HepG2 (cell line): ENCODE results near the gene CD93. TPM values are rescaled to one million over a fixed set of nuclear protein-coding genes. Genes with fewer than 3 reads are reported as not detected.

Experiments
- ATAC-seq: fragments of 200-7000 bp; cut with Tn5 transposase; 3 replicates; pipeline ENCODE4 v1.9.1; 2020; ENCODE audit warnings: mild to moderate bottlenecking, moderate library complexity
- BruUV-seq: library from RNA; stranded (reverse); fragments of 400-500 nt; replicated peaks from 2 replicates; lab custom pipeline; 2021; lab: Mats Ljungman, UMichigan
- CTCF ChIA-PET: fragments of 300-600 bp; formaldehyde crosslinking; extraction: SDS; loops from one replicate; lab custom pipeline; 2021; ENCODE audit warnings: low total read pairs, inconsistent platforms, low intra/inter-chr PET ratio; lab: Yijun Ruan, JAX
- POLR2A ChIA-PET: fragments of 350-600 bp; sonication (Branson Sonifier 250); formaldehyde crosslinking; loops from one replicate; lab custom pipeline; 2020; ENCODE audit warnings: antibody characterized with exemption, inconsistent platforms; lab: Yijun Ruan, JAX
- DNase-seq: peaks from one replicate; pipeline ENCODE4 v3.0.0-alpha.2; 2015; ENCODE audit warnings: low spot score
- FAIRE-seq: peaks from 3 replicates; lab custom pipeline; 2011; peaks lifted over from hg19 to GRCh38; lab: Jason Lieb, UNC
- H2AFZ ChIP-seq: one replicate; pipeline ENCODE4 v1.6.1; 2011; ENCODE audit warnings: low read length, inconsistent platforms
- H3K27ac ChIP-seq: fragments of 300-600 bp; 3 replicates; pipeline ENCODE4 v1.8.0; 2011; ENCODE audit warnings: mixed run types, mild to moderate bottlenecking, mixed read lengths, low read length, inconsistent platforms; ENCODE audit not compliant: insufficient read depth; ENCODE audit errors: extremely low read length
- H3K27me3 ChIP-seq, 2 experiments: fragments of 200-600 bp in 1 of 2; 2 replicates in 1 of 2; 3 replicates in 1 of 2; pipeline versions ENCODE4 v1.6.0 to v1.8.0; 2011; ENCODE audit warnings: low read length in 2 of 2, mild to moderate bottlenecking in 2 of 2, moderate library complexity in 2 of 2, inconsistent platforms in 1 of 2; ENCODE audit not compliant: insufficient read depth in 2 of 2, control insufficient read depth in 1 of 2
- H3K36me3 ChIP-seq, 2 experiments: fragments of 200-600 bp in 1 of 2; replicated peaks in 1 of 2; 2 replicates in 1 of 2; 3 replicates in 1 of 2; pipeline versions ENCODE4 v1.5.1 to v1.8.0; 2011; ENCODE audit warnings: low read length in 2 of 2, inconsistent platforms in 1 of 2; ENCODE audit not compliant: insufficient read depth in 2 of 2, control insufficient read depth in 1 of 2
- H3K4me1 ChIP-seq: 2 replicates; pipeline ENCODE4 v1.5.1; 2012; ENCODE audit warnings: low read length, inconsistent platforms; ENCODE audit not compliant: insufficient read depth
- H3K4me2 ChIP-seq: 2 replicates; pipeline ENCODE4 v1.6.0; 2011; ENCODE audit warnings: low read depth, low read length, inconsistent platforms
- H3K4me3 ChIP-seq, 3 experiments: fragments of 200-600 bp in 1 of 3; sonication (generic), shearing (Covaris generic) in 1 of 3; replicated peaks in 1 of 3; 2 replicates each; pipeline ENCODE4 v1.5.1; 2011 to 2016; ENCODE audit warnings: low read length in 3 of 3, inconsistent platforms in 2 of 3, low read depth in 2 of 3, mild to moderate bottlenecking in 2 of 3, control low read depth in 1 of 3, mixed read lengths in 1 of 3; ENCODE audit not compliant: insufficient read depth in 1 of 3
- H3K79me2 ChIP-seq: one replicate; pipeline ENCODE4 v1.6.1; 2011; ENCODE audit warnings: low read length, inconsistent platforms; ENCODE audit not compliant: insufficient read depth
- H3K9ac ChIP-seq: 2 replicates; pipeline ENCODE4 v1.6.0; 2011; ENCODE audit warnings: mild to moderate bottlenecking, low read depth, low read length, inconsistent platforms; ENCODE audit not compliant: insufficient read depth
- H3K9me3 ChIP-seq: 2 replicates; pipeline ENCODE4 v1.5.1; 2012; ENCODE audit warnings: mild to moderate bottlenecking, low read length
- H4K20me1 ChIP-seq: 2 replicates; pipeline ENCODE4 v1.6.0; 2011; ENCODE audit warnings: inconsistent platforms, mild to moderate bottlenecking, low read length, moderate library complexity; ENCODE audit not compliant: insufficient read depth
- FLYWCH1 ChIP-seq: sonication (generic); formaldehyde crosslinking; IDR thresholded peaks from 2 replicates; pipeline ENCODE4 v1.8.1; 2023; ENCODE audit warnings: mild to moderate bottlenecking, missing genetic modification reagents
- POLR2A ChIP-seq, 2 experiments: IDR thresholded peaks; 2 replicates each; pipeline ENCODE4 v1.6.1; 2011; ENCODE audit warnings: low read depth in 2 of 2, low read length in 2 of 2, mild to moderate bottlenecking in 1 of 2, moderate library complexity in 1 of 2; ENCODE audit not compliant: insufficient read depth in 1 of 2
- ZSCAN30 ChIP-seq: sonication (generic); formaldehyde crosslinking; IDR thresholded peaks from 2 replicates; pipeline ENCODE4 v1.5.0; 2020; ENCODE audit warnings: mild to moderate bottlenecking, missing genetic modification reagents
- WGBS: methylation state at CpG from one replicate; pipeline ENCODE4 v1.1.6; 2017; ENCODE audit warnings: low lambda C conversion rate; 5-methylcytosine and 5-hydroxymethylcytosine counted together
- in situ Hi-C: cut with HindIII; loops from 2 replicates; pipeline ENCODE4 v1.10.0; 2017; ENCODE audit warnings: low pct_unique_long_range_greater_than_20kb; ENCODE audit not compliant: extremely low pct_ligation_motif_present
- intact Hi-C: fragments of 100-400 bp; cut with micrococcal nuclease; formaldehyde crosslinking; loops from one replicate; pipeline ENCODE4 v1.10.0; 2022; ENCODE audit not compliant: unreplicated experiment
- polyA plus RNA-seq, 8 experiments: library from polyadenylated mRNA; depleted of rRNA in 3 of 8; stranded (reverse) in 7 of 8; unstranded in 1 of 8; fragments of >200 nt; fragmentation: Illumina TruSeq in 4 of 8; extraction: Trizol in 4 of 8; gene quantifications; 2 replicates each; pipeline versions ENCODE4 v1.2.1 to v1.2.3, GENCODE V29; 2011 to 2016; ENCODE audit warnings: low read depth in 4 of 8, missing spikeins in 1 of 8, mixed read lengths in 1 of 8; ENCODE audit not compliant: insufficient read depth in 1 of 8
- total RNA-seq, 5 experiments: library from RNA; depleted of rRNA; stranded (reverse); fragments of >200 nt; fragmentation: Illumina TruSeq; extraction: Trizol; gene quantifications; 2 replicates each; pipeline ENCODE4 v1.2.3, GENCODE V29; 2016; ENCODE audit warnings: low read depth in 1 of 5
- TF ChIP-seq, protein P1 (sequence below): sonication (generic); formaldehyde crosslinking; IDR thresholded peaks from 2 replicates; pipeline ENCODE4 v1.5.0; 2020; ENCODE audit warnings: mild to moderate bottlenecking, missing genetic modification reagents

The CD93 gene
- total and polyA plus RNA-seq, 2 of the 13 experiments (the other 11 are each of a cell fraction or from before 2014, with no cell fraction given) = not detected

DNA sequence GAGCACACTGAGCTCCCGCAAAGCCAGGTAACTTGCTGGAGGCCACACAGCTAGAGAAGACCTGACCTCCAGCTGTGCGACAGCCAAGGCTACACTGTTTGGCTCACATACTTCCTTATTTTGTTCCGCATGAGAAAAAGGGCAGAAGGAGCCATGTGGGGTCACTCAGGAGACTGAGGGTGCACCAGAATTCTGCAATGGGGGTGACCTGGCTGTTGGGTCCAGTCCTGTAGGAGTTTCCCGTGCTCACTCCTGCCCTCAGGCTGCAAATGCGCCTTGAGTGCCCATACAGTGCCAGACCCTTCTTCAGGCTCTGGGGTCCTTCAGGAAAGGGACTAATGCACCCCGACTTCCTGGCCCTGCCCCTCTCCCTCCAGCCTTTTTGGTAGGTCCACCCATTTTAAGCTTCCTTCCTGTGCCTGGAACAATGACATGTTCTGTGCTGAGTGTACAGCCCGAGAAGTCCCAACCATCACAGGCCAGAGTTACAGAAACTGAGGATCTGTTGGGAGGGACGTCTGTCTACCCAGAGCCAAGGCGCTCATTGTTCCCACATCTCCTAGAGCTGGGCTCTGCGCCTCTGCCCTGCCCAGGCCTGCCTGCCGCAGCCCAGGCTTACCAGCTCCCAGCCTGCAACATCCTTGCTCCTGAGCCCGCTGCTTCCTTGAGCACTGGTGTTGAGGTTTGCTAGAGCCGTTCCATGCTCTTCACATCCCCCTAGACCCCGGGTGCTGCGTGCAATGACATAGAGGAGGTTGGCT lies 33.5 kb upstream of the CD93 start (continued):
- TF ChIP-seq, protein P1, sequence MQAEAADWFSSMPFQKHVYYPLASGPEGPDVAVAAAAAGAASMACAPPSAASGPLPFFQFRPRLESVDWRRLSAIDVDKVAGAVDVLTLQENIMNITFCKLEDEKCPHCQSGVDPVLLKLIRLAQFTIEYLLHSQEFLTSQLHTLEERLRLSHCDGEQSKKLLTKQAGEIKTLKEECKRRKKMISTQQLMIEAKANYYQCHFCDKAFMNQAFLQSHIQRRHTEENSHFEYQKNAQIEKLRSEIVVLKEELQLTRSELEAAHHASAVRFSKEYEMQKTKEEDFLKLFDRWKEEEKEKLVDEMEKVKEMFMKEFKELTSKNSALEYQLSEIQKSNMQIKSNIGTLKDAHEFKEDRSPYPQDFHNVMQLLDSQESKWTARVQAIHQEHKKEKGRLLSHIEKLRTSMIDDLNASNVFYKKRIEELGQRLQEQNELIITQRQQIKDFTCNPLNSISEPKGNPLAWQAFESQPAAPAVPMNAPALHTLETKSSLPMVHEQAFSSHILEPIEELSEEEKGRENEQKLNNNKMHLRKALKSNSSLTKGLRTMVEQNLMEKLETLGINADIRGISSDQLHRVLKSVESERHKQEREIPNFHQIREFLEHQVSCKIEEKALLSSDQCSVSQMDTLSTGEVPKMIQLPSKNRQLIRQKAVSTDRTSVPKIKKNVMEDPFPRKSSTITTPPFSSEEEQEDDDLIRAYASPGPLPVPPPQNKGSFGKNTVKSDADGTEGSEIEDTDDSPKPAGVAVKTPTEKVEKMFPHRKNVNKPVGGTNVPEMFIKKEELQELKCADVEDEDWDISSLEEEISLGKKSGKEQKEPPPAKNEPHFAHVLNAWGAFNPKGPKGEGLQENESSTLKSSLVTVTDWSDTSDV (CRISPR knock-in tag) = no peak
- no peak for TF ChIP-seq ZSCAN30 (CRISPR knock-in tag)

DNA sequence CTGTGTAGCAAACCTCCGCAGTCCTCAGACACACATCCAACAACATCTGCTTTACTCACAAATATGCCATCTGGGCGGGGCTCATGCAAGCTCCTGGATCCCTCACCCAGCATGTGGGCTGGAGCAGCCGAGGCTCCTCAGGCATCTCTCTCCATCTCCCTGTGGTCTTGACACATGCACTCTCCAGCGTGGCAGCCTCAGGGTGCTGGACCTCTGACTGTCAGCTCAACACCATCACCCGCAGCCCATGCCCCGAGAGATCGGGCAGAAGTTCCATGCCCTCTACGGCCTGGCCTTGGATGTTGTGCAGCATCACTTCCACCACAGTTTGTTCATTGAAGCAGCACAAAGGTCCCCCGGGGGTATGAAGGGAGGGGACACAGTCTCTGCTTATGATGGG lies 32.6 kb upstream of the CD93 start:
- H2AFZ ChIP-seq = no peak overlapping the region
- H3K36me3 ChIP-seq = no peaks in the 10 kb centered on the region
- H3K4me1 ChIP-seq = no peaks in the 10 kb centered on the region
- ChIA-PET POLR2A (no interaction called here), CTCF (no interaction called here)
- DNase-seq = no peak
- no peak overlapping the region for H3K4me2 ChIP-seq
- no peak for TF ChIP-seq FLYWCH1 (CRISPR knock-in tag)
- TF ChIP-seq POLR2A (IDR thresholded peaks at IDR 0.05; ENCODE audit: insufficient read depth in 1 of 2, low read depth in 2 of 2, low read length in 2 of 2) = no peak
- 22% methylated on average over 8 of the region's 9 CpGs for WGBS
- in situ Hi-C loops = no loop called here
- FAIRE-seq = no peak
- BruUV-seq = no TSS peak
- H3K27ac ChIP-seq = no peak overlapping the region
- intact Hi-C loops = no loop called here
- no peaks in the 10 kb centered on the region for H4K20me1 ChIP-seq
- H3K9ac ChIP-seq = no peak overlapping the region
- no peak; the same call in 2 of the 3 replicates for ATAC-seq
- H3K4me3 ChIP-seq = no peak overlapping the region
- H3K79me2 ChIP-seq = no peaks in the 10 kb centered on the region
- H3K9me3 ChIP-seq = no peaks in the 10 kb centered on the region
- H3K27me3 ChIP-seq = peaks cover 9 to 33% of the 10 kb centered on the region in 2 experiments; a peak in 4 of 5 replicates
